Uterus (tissue), 4 donors: ENCODE data around the gene RBMS3. TPM values are rescaled to one million over a fixed set of nuclear protein-coding genes. Genes with fewer than 3 reads are reported as not detected.

ENCODE experiments used
- DNase-seq, 2 donors: peaks; one replicate each; pipeline ENCODE4 v3.0.0-alpha.2; 2019 to 2020
- H3K27ac ChIP-seq, 2 donors: fragments of 200-600 bp; sonication (generic); 1 replicate in 1 of 2; 2 replicates in 1 of 2; pipeline ENCODE4 v1.5.1; 2016 to 2018
- H3K27me3 ChIP-seq, 2 donors: fragments of 200-600 bp; sonication (generic); one replicate each; pipeline ENCODE4 v1.5.1; 2018 to 2019; ENCODE audit warnings: control low read depth in 1 of 2
- H3K36me3 ChIP-seq, 2 donors: fragments of 200-600 bp; sonication (generic); one replicate each; pipeline ENCODE4 v1.5.1; 2019; ENCODE audit warnings: control low read depth in 1 of 2
- H3K4me1 ChIP-seq, 2 donors: fragments of 200-600 bp; sonication (generic); one replicate each; pipeline ENCODE4 v1.5.1; 2018 to 2019; ENCODE audit warnings: control low read depth in 1 of 2
- H3K4me3 ChIP-seq, 2 donors: fragments of 200-600 bp; sonication (generic); 1 replicate in 1 of 2; 2 replicates in 1 of 2; pipeline ENCODE4 v1.5.1; 2018 to 2019; ENCODE audit warnings: mild to moderate bottlenecking in 1 of 2
- H3K9me3 ChIP-seq, 2 donors: fragments of 200-600 bp; sonication (generic); one replicate each; pipeline ENCODE4 v1.5.1; 2019; ENCODE audit warnings: control low read depth in 1 of 2
- POLR2A ChIP-seq, 2 donors: fragments of 450-650 bp; IDR thresholded peaks; one replicate each; pipeline ENCODE4 v1.6.1; 2016; ENCODE audit warnings: antibody characterized with exemption in 2 of 2, mild to moderate bottlenecking in 1 of 2, moderate library complexity in 1 of 2
- intact Hi-C: fragments of 100-400 bp; cut with DNase I; formaldehyde crosslinking; loops from one replicate; pipeline ENCODE4 v1.15.1; 2023; ENCODE audit warnings: low total_unique reads
- total RNA-seq, 4 donors: library from RNA; depleted of rRNA in 3 of 4; stranded (reverse); fragments of >200 nt in 3 of 4; gene quantifications; one replicate each; pipeline versions ENCODE4 v1.1.0 to v1.2.4, GENCODE V29; 2014 to 2023
- TF ChIP-seq, protein P1 (sequence below), 4 experiments: fragments of 200-600 bp in 2 of 4; fragments of 450-650 bp in 2 of 4; sonication (generic) in 2 of 4; IDR thresholded peaks; one replicate each; pipeline ENCODE4 v1.5.1; 2016 to 2019; ENCODE audit warnings: antibody characterized with exemption in 4 of 4, mild to moderate bottlenecking in 2 of 4, moderate library complexity in 1 of 4
- donor health status: DM: yes; HTN: yes; CAD: no.

RBMS3 gene
- total RNA-seq, 4 donors from 2014 or later: 45.9 to 113 (median 75.4) TPM

DNA sequence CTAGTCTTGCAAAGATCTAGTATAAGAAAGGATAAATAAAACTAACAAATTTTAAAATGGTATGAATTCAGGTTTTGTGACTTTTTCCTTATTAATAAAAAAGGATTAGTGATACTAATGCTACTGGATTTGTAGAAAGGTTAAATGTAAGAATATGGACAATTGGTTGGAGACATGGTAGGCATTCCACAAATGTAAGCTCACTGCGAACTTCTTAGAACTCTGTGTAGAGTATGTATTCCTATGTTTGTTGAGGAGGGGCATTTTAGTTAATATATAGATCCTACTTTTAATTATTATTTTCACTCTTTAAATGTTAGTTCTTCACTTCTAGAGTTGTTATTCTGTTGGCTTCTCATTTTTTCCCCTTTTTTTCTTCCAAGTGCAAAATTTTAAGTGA, 414.3 kb downstream of the RBMS3 start:
- DNase-seq: no peak
- H3K27me3 ChIP-seq: no peaks in the 10 kb centered on the region
- H3K27ac ChIP-seq: peak overlapping the region; percentile 73 to 79
- no peaks in the 10 kb centered on the region for H3K9me3 ChIP-seq
- TF ChIP-seq POLR2A (IDR thresholded peaks at IDR 0.05): no peak
- TF ChIP-seq, protein P1, sequence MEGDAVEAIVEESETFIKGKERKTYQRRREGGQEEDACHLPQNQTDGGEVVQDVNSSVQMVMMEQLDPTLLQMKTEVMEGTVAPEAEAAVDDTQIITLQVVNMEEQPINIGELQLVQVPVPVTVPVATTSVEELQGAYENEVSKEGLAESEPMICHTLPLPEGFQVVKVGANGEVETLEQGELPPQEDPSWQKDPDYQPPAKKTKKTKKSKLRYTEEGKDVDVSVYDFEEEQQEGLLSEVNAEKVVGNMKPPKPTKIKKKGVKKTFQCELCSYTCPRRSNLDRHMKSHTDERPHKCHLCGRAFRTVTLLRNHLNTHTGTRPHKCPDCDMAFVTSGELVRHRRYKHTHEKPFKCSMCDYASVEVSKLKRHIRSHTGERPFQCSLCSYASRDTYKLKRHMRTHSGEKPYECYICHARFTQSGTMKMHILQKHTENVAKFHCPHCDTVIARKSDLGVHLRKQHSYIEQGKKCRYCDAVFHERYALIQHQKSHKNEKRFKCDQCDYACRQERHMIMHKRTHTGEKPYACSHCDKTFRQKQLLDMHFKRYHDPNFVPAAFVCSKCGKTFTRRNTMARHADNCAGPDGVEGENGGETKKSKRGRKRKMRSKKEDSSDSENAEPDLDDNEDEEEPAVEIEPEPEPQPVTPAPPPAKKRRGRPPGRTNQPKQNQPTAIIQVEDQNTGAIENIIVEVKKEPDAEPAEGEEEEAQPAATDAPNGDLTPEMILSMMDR (IDR thresholded peaks at IDR 0.05): no peak
- peaks cover 8 to 10% of the 10 kb centered on the region in 2 donors for H3K4me1 ChIP-seq
- H3K36me3 ChIP-seq: no peaks in the 10 kb centered on the region
- intact Hi-C loops: no loop called here
- no peak overlapping the region for H3K4me3 ChIP-seq

DNA sequence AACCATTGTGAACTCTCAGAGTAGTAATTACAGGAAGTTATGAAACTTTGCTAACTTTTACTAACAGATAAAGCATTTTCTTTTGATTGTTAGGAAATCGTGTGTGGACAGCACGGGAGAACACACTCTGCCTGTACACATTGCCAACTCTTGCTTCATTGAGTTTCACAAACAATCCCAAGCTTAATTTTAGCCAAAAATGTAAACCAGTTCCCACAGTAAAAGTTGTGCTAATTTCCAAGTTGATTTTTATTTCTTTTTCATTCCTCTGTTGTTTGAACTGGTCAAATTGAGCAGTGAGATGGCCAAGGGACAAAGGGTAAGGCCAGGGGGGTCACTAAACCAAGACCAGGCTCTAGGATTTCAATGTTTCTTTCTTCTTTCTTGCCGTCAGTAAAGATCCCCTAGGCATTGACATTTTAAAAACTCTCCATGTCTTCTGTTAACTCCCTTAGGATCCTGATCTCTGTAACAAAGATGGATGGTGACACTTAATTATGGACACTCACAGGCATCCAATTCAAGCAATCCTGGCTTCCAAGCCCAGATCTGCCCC, 414.9 kb downstream of the RBMS3 start:
- no peak overlapping the region for H3K4me3 ChIP-seq
- no peak for TF ChIP-seq POLR2A (IDR thresholded peaks at IDR 0.05)
- TF ChIP-seq, protein P1 (IDR thresholded peaks at IDR 0.05): no peak
- intact Hi-C loops: no loop called here
- no peaks in the 10 kb centered on the region for H3K27me3 ChIP-seq
- H3K9me3 ChIP-seq: no peaks in the 10 kb centered on the region
- H3K4me1 ChIP-seq: peaks cover 8 to 10% of the 10 kb centered on the region in 2 donors
- H3K27ac ChIP-seq: peak overlapping the region; percentile 73 to 79
- peak in 1 of 2 donors; percentile 61 for DNase-seq
- H3K36me3 ChIP-seq: no peaks in the 10 kb centered on the region

DNA sequence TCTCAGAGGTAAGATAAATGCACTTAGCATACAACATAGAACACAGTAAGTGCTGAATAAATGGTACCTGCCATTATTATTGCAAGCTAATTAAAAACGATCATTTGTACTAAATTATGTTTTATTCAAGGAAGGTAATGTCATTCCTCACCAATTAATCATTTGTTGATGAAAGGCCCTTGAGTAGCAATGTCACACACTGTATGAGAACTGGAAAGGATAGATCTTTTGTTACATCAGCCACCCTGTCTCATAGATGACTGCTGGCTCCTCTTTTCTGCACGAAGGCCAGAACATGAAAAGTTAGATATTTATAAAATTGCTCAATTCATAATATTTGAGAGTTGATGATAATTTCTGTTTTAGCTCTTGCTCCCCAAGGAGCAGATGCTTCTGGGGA, 415.4 kb downstream of the RBMS3 start:
- no peak for DNase-seq
- Histone ChIP-seq H3K27me3 (no peaks in the 10 kb centered on the region), H3K9me3 (no peaks in the 10 kb centered on the region), H3K4me3 (no peak overlapping the region), H3K27ac (peak overlapping the region; percentile 73 to 79), H3K36me3 (no peaks in the 10 kb centered on the region), H3K4me1 (peaks cover 8 to 10% of the 10 kb centered on the region in 2 donors)
- intact Hi-C loops: no loop called here
- TF ChIP-seq POLR2A (IDR thresholded peaks at IDR 0.05): no peak
- TF ChIP-seq, protein P1 (IDR thresholded peaks at IDR 0.05): no peak

DNA sequence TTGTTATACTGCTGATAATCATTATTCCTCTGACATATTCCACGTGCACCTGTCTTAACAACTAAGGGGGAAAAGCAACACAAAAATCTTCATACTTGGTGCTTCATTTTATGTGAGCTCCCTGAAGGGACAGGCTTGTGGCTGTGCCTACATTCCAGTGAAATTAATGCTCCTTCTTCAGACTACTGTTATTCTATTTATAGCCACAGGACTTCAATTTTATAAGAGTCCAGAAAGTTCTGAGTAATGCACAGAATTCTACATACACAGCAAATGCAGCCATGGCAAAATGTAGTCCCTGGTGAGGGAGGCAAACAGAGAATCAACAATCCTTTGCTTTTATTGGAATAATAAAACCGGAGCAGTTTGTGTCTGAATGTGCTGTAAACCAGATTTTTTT, 417.1 kb downstream of the RBMS3 start:
- peaks cover 8 to 10% of the 10 kb centered on the region in 2 donors for H3K4me1 ChIP-seq
- no peaks in the 10 kb centered on the region for H3K27me3 ChIP-seq
- TF ChIP-seq, protein P1 (IDR thresholded peaks at IDR 0.05): no peak
- no peak for TF ChIP-seq POLR2A (IDR thresholded peaks at IDR 0.05)
- intact Hi-C loops: no loop called here
- H3K36me3 ChIP-seq: no peaks in the 10 kb centered on the region
- no peak overlapping the region for H3K4me3 ChIP-seq
- no peaks in the 10 kb centered on the region for H3K9me3 ChIP-seq
- DNase-seq: no peak
- H3K27ac ChIP-seq: no peak overlapping the region

DNA sequence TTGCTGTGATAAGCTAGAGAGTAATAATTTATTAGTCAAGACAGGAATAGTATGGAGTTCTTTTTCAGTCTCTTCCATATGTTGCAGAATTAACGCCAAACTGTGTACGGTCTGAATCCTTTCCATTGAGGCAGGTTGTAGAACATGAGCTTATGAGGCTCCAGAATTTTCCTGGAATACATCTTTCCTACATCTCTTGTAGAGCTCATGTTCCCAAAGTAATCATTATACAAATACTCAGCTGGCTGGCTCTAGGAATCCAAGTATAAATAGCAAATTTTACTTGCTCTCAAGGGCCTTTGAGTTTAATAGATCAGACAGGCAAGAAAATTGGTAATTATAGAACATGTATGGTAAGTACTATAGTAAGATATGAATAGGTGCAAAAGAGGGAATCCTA, 419.4 kb downstream of the RBMS3 start:
- Histone ChIP-seq H3K9me3 (no peaks in the 10 kb centered on the region), H3K4me3 (no peak overlapping the region), H3K27me3 (no peaks in the 10 kb centered on the region), H3K36me3 (no peaks in the 10 kb centered on the region), H3K4me1 (peaks cover 2 to 5% of the 10 kb centered on the region in 2 donors), H3K27ac (no peak overlapping the region)
- no peak for DNase-seq
- no peak for TF ChIP-seq POLR2A (IDR thresholded peaks at IDR 0.05)
- TF ChIP-seq, protein P1 (IDR thresholded peaks at IDR 0.05): no peak
- intact Hi-C loops: no loop called here
